HepG2 (cell line): ENCODE results near the gene SLC35B2. TPM values are rescaled to one million over a fixed set of nuclear protein-coding genes. Genes with fewer than 3 reads are reported as not detected.

ENCODE experiments used
- AKAP8 ChIP-seq: sonication (generic); formaldehyde crosslinking; IDR thresholded peaks from 2 replicates; pipeline ENCODE4 v1.5.1; 2020; ENCODE audit warnings: mild to moderate bottlenecking, missing genetic modification reagents
- AKNA ChIP-seq: sonication (generic); formaldehyde crosslinking; IDR thresholded peaks from 2 replicates; pipeline ENCODE4 v1.4.0; 2020; ENCODE audit warnings: missing genetic modification reagents, borderline replicate concordance
- GATAD2A ChIP-seq: IDR thresholded peaks from 2 replicates; pipeline ENCODE4 v1.6.1; 2016
- MAFK ChIP-seq, 2 experiments: IDR thresholded peaks in 1 of 2; conservative IDR thresholded peaks in 1 of 2; 2 replicates each; pipeline ENCODE4 v1.6.1; 2011; ENCODE audit warnings: improper control_type of control experiment in 2 of 2, low read length in 2 of 2
- MYC ChIP-seq: sonication (generic); formaldehyde crosslinking; IDR thresholded peaks from 2 replicates; pipeline ENCODE4 v1.9.0; 2021; ENCODE audit warnings: missing genetic modification reagents, borderline replicate concordance
- RFX3 ChIP-seq: IDR thresholded peaks from 2 replicates; pipeline ENCODE4 v1.6.1; 2016; ENCODE audit warnings: missing biosample characterization, missing genetic modification reagents
- ZBTB14 ChIP-seq: sonication (generic); formaldehyde crosslinking; IDR thresholded peaks from 2 replicates; pipeline ENCODE4 v1.4.0; 2020; ENCODE audit warnings: missing genetic modification reagents
- ZBTB39 ChIP-seq: sonication (generic); formaldehyde crosslinking; IDR thresholded peaks from 2 replicates; pipeline ENCODE4 v1.5.0; 2020; ENCODE audit warnings: missing genetic modification reagents
- ZNF343 ChIP-seq: sonication (generic); formaldehyde crosslinking; IDR thresholded peaks from 2 replicates; pipeline ENCODE4 v1.4.0; 2020; ENCODE audit warnings: mild to moderate bottlenecking, missing genetic modification reagents
- ZNF350 ChIP-seq: sonication (generic); formaldehyde crosslinking; IDR thresholded peaks from 2 replicates; pipeline ENCODE4 v1.4.0; 2020; ENCODE audit warnings: mild to moderate bottlenecking, low read depth, missing genetic modification reagents, borderline replicate concordance
- ZNF460 ChIP-seq: sonication (generic); formaldehyde crosslinking; IDR thresholded peaks from 2 replicates; pipeline ENCODE4 v1.5.1; 2020; ENCODE audit warnings: missing genetic modification reagents, mild to moderate bottlenecking, borderline replicate concordance
- ZUFSP ChIP-seq: sonication (generic); formaldehyde crosslinking; IDR thresholded peaks from 2 replicates; pipeline ENCODE4 v1.9.0; 2021; ENCODE audit warnings: missing genetic modification reagents, mild to moderate bottlenecking, borderline replicate concordance
- polyA plus RNA-seq, 8 experiments: library from polyadenylated mRNA; depleted of rRNA in 3 of 8; stranded (reverse) in 7 of 8; unstranded in 1 of 8; fragments of >200 nt; fragmentation: Illumina TruSeq in 4 of 8; extraction: Trizol in 4 of 8; gene quantifications; 2 replicates each; pipeline versions ENCODE4 v1.2.1 to v1.2.3, GENCODE V29; 2011 to 2016; ENCODE audit warnings: low read depth in 4 of 8, missing spikeins in 1 of 8, mixed read lengths in 1 of 8; ENCODE audit not compliant: insufficient read depth in 1 of 8
- total RNA-seq, 5 experiments: library from RNA; depleted of rRNA; stranded (reverse); fragments of >200 nt; fragmentation: Illumina TruSeq; extraction: Trizol; gene quantifications; 2 replicates each; pipeline ENCODE4 v1.2.3, GENCODE V29; 2016; ENCODE audit warnings: low read depth in 1 of 5
- TF ChIP-seq, protein P1 (sequence below): sonication (generic); formaldehyde crosslinking; IDR thresholded peaks from 2 replicates; pipeline ENCODE4 v1.5.1; 2020; ENCODE audit warnings: mild to moderate bottlenecking, missing genetic modification reagents, moderate library complexity
- TF ChIP-seq, protein P2 (sequence below): sonication (generic); formaldehyde crosslinking; conservative IDR thresholded peaks from 2 replicates; pipeline ENCODE4 v1.8.1; 2023; ENCODE audit warnings: missing genetic modification reagents

The SLC35B2 gene
- total and polyA plus RNA-seq, 2 of the 13 experiments (the other 11 are each of a cell fraction or from before 2014, with no cell fraction given), result 61.1 to 148 TPM

GRCh38 chr6:44262467-44263353 is 5.4 kb upstream of the SLC35B2 start (continued):
- TF ChIP-seq AKNA (CRISPR knock-in tag), result no peak
- TF ChIP-seq RFX3 (CRISPR knock-in tag), result no peak
- TF ChIP-seq ZNF460 (CRISPR knock-in tag), result no peak
- TF ChIP-seq GATAD2A, result no peak
- TF ChIP-seq ZBTB39 (CRISPR knock-in tag), result no peak
- TF ChIP-seq MAFK (conservative IDR thresholded peaks at IDR 0.05 in 1 of 2, IDR thresholded peaks at IDR 0.05 in 1 of 2; ENCODE audit: low read length in 2 of 2), result no peak
- no peak for TF ChIP-seq ZBTB14 (CRISPR knock-in tag)
- TF ChIP-seq, protein P1, sequence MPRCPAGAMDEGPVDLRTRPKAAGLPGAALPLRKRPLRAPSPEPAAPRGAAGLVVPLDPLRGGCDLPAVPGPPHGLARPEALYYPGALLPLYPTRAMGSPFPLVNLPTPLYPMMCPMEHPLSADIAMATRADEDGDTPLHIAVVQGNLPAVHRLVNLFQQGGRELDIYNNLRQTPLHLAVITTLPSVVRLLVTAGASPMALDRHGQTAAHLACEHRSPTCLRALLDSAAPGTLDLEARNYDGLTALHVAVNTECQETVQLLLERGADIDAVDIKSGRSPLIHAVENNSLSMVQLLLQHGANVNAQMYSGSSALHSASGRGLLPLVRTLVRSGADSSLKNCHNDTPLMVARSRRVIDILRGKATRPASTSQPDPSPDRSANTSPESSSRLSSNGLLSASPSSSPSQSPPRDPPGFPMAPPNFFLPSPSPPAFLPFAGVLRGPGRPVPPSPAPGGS (CRISPR knock-in tag), result 0 out of 2 replicates have a peak, but pooled peaks have one; percentile 30
- TF ChIP-seq, protein P2, sequence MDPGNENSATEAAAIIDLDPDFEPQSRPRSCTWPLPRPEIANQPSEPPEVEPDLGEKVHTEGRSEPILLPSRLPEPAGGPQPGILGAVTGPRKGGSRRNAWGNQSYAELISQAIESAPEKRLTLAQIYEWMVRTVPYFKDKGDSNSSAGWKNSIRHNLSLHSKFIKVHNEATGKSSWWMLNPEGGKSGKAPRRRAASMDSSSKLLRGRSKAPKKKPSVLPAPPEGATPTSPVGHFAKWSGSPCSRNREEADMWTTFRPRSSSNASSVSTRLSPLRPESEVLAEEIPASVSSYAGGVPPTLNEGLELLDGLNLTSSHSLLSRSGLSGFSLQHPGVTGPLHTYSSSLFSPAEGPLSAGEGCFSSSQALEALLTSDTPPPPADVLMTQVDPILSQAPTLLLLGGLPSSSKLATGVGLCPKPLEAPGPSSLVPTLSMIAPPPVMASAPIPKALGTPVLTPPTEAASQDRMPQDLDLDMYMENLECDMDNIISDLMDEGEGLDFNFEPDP (CRISPR knock-in tag), result no peak
- no peak for TF ChIP-seq ZUFSP (CRISPR knock-in tag)
- TF ChIP-seq ZNF350 (CRISPR knock-in tag), result peak; percentile 11; the same call in 1 of the 2 replicates
- no peak for TF ChIP-seq ZNF343 (CRISPR knock-in tag)
- TF ChIP-seq AKAP8 (CRISPR knock-in tag), result no peak
- no peak for TF ChIP-seq MYC (CRISPR knock-in tag)
